ENCODE data around the gene CYP27B1.

The CYP27B1 gene

DNA sequence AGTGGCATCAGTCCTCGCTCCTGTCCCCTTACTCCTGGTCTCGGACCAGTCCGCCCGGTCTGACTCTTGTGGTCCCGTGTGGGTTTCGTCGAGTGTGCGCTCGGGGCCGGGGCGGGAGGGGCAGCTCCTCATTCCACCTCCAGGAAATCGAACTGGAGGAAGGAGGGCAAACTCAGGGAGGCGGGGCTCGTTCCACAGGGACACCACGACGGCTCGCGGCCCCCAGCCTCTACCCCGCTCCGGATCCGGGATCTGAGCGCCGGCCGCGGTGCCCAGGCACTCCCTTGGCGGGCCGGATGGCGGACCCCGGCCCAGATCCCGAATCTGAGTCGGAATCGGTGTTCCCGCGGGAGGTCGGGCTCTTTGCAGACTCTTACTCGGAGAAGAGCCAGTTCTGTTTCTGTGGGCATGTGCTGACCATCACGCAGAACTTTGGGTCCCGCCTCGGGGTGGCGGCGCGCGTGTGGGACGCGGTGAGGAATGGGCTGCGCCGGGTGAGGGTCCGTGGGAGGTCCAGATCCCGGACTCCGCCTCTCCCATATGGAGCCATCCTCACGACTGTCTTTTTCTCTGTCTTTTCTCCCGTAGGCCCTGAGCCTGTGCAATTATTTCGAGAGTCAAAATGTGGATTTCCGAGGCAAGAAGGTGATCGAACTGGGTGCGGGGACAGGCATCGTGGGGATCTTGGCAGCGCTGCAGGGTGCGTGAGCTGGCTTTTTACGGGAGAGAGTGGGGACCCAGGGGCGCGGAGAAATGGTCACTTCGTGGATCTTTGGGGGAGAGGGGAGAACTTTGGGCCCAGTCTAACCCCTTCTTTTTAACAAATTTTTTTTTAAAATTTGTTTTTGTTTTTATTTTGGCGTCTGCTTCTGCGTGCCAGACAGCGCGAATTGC, 5.8 kb upstream of the CYP27B1 start, which contains the start of gene EEF1AKMT3:
Gene EEF1AKMT3, plus strand, starts transcription at position 186 of the 894 bp plus-strand sequence. Its CDS starts 111 bp downstream, at position 297.
- peak within 1 kb of the TSS; percentile 91 for H3K4me3 ChIP-seq (ENCODE audit: low read depth, low read length)
- no peak for DNase-seq (ENCODE audit: low read depth)
- TF ChIP-seq, protein P1, sequence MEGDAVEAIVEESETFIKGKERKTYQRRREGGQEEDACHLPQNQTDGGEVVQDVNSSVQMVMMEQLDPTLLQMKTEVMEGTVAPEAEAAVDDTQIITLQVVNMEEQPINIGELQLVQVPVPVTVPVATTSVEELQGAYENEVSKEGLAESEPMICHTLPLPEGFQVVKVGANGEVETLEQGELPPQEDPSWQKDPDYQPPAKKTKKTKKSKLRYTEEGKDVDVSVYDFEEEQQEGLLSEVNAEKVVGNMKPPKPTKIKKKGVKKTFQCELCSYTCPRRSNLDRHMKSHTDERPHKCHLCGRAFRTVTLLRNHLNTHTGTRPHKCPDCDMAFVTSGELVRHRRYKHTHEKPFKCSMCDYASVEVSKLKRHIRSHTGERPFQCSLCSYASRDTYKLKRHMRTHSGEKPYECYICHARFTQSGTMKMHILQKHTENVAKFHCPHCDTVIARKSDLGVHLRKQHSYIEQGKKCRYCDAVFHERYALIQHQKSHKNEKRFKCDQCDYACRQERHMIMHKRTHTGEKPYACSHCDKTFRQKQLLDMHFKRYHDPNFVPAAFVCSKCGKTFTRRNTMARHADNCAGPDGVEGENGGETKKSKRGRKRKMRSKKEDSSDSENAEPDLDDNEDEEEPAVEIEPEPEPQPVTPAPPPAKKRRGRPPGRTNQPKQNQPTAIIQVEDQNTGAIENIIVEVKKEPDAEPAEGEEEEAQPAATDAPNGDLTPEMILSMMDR (IDR thresholded peaks at IDR 0.05; ENCODE audit: insufficient read depth, low read depth, low read length, missing control alignments) = no peak

DNA sequence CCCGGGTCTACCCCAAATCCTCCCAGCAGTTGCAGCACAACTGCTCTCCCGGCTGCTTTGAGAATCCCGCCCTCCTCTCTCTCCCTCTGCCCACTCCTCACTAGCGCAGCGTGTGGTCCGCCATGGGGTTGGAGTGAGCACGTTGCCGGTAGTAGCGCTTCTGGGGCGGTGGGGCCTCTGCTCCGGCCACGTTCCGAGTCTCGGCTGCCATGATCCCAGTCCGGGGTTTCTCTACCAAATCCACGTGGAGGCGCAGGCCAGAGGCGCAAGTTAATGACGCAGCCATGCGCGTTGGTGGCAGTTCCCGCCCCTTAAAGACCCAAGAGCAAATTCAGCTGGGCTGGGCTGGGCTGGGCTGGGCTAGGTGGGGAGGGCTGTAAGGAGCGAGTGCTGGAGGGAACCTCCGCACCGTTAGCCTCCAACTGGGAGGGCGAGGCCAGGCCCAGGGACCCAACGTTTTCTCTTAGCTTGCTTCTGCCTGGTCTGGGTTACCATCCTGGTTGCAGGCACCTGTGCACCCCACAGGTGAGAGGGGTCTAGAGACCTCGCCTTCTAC, 5.1 kb upstream of the CYP27B1 start, which contains the start of gene METTL1:
Gene METTL1, minus strand, starts transcription at position 233 of the 556 bp plus-strand sequence. Its CDS starts 22 bp downstream, at position 211.
- DNase-seq (ENCODE audit: low read depth) = peak; percentile 96
- TF ChIP-seq, protein P1 (IDR thresholded peaks at IDR 0.05; ENCODE audit: insufficient read depth, low read depth, low read length, missing control alignments) = no peak

DNA sequence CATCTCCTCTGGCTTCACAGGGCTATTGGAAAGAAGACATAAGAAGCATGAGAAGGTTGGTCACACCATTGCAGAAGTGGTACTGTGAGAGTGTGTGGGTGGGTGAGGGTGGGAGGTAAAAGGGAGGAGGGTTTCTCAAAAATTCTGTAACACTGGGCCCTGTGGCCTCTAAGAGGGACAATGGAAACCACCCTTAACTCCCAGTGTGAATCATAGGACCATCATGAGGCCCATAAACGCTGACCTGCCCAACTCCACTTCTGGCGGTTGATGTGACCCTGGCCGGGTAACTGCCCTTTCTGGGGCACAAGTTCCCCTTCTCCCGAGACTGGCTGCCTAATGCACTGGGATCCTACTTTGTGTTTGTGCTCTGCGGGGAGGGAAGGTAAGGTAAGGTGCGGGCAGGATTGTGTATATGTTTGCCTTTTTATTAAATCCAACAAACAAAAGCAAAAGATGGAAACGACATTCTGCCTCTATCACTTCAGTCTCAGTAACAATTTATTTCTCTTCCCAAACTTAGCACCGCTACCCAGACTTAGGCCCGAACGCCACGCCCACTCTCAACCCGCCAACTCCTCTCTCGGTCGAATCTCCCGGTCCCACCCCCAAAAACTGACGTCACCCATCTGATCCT, 4.5 kb upstream of the CYP27B1 start:
- TF ChIP-seq, protein P1 (IDR thresholded peaks at IDR 0.05; ENCODE audit: insufficient read depth, low read depth, low read length, missing control alignments) = no peak
- H3K4me3 ChIP-seq (ENCODE audit: low read depth, low read length) = peak overlapping the region; percentile 91
- peak; percentile 91 for DNase-seq (ENCODE audit: low read depth)

More for the DNA sequence above, 5.1 kb upstream of the CYP27B1 start, which contains the start of gene METTL1:
- H3K4me3 ChIP-seq (ENCODE audit: low read depth, low read length) = peak within 1 kb of the TSS; percentile 91

DNA sequence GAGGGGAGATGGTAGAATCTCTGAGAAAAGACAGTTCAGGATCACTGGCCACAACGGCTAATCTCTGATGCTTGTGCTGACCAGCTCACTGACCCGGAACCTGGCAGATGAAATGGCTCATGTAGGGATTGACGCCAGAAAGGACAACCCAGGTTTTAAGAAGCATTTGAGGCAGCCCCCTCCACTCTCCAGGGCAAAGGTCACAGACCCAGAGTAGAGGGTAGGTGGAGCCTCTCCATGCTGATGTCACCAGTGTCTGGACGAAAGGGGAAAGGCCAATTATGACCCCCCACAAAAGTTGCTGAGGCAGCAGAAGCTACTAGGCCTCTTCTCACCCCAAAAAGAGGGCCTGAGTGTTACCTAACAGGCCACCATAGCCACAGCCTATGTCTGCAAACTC, 3.9 kb upstream of the CYP27B1 start:
- no peak overlapping the region for H3K4me3 ChIP-seq (ENCODE audit: low read depth, low read length)
- TF ChIP-seq, protein P1 (IDR thresholded peaks at IDR 0.05; ENCODE audit: insufficient read depth, low read depth, low read length, missing control alignments) = no peak
- DNase-seq (ENCODE audit: low read depth) = no peak

DNA sequence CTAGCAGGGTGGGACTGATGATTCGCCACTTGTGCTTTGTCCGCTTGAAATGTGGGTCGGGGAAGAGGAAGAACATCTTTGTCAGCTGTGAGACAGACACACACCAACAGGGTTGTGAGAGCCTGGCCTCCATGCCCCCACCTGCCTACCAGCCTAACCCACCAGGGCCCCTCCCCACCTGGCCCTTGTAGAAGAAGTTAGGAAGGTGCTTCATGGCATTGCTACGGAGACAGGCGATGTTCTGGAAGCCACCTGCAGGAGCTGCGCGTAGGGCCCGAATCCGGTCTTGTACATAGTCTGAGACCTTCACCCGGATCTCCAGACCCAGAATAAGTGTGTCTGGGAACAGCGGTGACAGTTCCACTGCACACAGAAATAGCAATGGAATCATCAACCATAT, 2.7 kb upstream of the CYP27B1 start:
- TF ChIP-seq, protein P1 (IDR thresholded peaks at IDR 0.05; ENCODE audit: insufficient read depth, low read depth, low read length, missing control alignments) = no peak
- no peak for DNase-seq (ENCODE audit: low read depth)

DNA sequence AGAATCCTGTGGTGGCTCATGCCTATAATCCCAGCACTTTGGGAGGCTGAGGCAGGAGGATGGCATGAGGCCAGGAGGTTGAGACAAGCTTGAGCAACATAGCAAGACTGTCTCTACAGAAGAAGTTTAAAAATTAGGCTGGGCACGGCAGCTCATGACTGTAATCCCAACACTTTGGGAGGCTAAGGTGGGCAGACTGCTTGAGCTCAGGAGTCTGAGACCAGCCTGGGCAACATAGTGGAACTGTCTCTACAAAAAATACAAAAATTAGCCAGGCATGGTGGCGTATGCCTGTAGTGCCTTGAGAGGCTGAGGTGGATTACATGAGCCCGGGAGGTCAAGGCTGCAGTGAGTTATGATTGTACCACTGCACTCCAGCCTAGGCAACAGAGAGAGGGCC, 998 bp upstream of the CYP27B1 start:
- TF ChIP-seq, protein P1 (IDR thresholded peaks at IDR 0.05; ENCODE audit: insufficient read depth, low read depth, low read length, missing control alignments) = no peak
- no peak for DNase-seq (ENCODE audit: low read depth)
- no peak overlapping the region for H3K4me3 ChIP-seq (ENCODE audit: low read depth, low read length)

More for the DNA sequence above, 2.7 kb upstream of the CYP27B1 start:
- no peak overlapping the region for H3K4me3 ChIP-seq (ENCODE audit: low read depth, low read length)

Data from GM12865 (cell line).